ENCODE measurements around the gene RIMBP2.

The RIMBP2 gene

DNA sequence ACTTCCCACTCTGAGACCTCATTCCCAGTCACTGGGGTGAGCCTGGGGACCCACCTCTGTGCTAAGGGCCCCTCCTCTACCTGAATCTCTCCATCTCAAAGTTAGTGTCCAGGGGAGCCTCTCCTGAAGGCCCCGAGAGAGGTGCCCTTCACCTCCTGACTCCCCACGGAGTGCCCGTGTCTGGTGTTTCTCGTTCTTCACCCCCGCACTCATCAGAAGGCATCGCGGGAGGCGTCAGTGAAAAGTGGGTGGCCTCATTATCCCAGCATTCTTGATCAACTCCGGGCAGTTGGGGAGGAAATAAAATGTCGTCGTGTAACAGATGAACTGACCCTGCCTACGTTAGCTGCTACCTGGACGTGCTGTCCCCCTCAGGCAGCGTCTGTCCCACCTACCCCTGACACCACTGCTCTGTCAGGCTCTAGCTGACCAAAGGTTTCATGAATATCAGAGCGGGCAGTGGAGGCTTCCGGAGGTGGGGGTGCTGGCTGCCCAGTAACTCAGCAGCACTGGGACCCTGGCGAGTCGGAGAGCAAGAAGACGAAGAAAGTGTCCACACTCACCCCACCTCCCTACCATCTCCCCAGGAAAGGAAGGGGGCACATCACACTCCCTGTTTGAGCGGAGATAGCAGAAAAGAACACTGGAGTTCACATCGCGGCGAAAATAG lies 275.6 kb downstream of the RIMBP2 start:
- no peak for DNase-seq (ENCODE audit: low spot score)

DNA sequence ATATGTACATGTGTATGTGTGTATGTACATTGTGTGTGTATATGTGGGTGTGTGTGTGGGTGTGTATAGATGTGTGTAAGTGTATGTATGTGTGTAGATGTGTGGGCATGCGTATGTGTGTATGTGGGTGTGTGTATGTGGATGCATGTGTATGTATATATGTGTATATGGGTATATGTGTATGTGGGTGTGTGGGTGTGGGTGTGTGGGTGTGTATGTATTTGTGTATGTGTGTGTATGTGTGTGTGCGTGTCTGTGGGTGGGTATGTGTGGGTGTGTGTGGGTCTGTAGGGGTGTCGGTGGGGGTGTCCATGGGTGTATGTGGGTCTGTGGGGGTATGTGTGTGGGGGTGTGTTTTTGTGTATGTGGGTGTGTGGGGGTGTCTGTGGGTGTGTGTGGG lies 276.8 kb downstream of the RIMBP2 start:
- DNase-seq (ENCODE audit: low spot score): no peak

- no peak for DNase-seq (ENCODE audit: low spot score)
Measured at GRCh38 chr12:130438711-130439110, 277.4 kb downstream of the RIMBP2 start.

- no peak for DNase-seq (ENCODE audit: low spot score)
Measured at GRCh38 chr12:130438243-130438620, 277.9 kb downstream of the RIMBP2 start.

DNA sequence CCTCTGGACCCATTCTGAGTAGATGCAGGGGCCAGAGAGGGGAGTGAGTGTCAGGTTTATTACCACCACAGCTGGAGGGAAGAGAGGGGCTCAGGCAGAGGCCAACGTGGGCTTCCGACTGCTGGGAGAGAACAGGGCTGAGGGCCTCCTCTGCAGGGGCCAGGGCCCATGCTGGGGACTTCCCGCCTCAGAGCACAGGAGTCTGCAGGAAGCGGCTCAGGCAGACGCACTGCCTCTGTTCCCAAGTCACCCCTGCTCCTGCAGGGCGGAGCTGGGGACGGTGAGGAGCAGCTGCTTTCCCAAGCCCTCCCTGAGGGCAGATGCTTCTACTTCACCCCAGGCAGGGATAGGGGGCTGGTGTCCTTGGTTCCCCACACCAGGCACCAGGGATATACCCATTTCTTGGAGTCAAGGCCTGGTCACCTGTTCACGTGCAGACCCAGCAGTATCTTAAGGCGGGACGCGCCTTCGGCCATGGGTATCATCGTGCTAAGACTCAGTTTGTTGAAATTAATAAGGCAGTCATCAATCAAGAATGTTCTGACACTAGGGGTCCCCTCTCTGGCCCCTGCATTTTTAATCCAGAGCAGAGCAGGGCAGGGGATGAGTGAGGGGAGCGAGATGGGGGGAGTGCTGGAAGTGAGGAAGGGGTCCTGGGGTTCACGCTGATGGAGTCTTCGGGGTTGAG lies 278.4 kb downstream of the RIMBP2 start:
- DNase-seq (ENCODE audit: low spot score): no peak

GRCh38 chr12:130436741-130437501 lies 279.2 kb downstream of the RIMBP2 start:
- DNase-seq (ENCODE audit: low spot score): no peak

DNA sequence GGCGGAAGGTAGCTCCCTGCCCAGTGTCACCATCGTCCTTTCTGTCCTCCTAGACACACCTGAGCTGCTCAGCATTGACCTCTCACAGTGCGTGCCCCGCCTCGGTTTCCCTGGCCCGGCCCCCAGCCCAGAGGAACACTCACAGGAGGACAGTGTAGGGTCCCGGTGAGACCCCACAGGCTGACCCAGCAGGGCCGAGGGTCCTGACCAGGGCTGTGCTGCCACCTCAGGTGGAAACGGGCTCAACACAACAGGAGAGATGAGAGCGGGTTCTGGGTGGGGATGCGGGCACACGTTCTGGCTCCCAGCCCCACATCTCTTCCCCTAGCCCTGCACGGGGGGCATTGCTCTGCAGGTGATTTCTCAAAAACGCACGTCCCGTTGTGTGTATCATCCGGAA lies 280.3 kb downstream of the RIMBP2 start:
- DNase-seq (ENCODE audit: low spot score): no peak

DNA sequence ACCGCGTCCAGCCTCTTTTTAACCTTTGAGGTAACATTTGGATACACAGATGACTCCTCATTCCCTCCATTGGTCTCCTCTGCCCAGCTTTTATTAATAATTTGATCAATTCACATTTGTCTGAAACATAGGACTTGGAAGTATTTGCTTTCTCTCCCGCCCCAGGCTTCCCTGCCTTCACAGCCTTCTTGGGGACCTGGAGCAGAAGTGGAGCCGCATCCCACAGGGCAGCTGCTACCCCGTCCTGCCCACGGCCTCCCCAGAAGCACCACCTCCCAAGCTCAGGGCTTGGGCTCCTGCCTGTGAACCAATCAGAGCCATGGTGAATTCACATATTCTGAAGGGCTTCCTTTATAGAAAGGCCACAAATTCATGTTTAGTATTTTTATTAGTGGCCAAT lies 280.8 kb downstream of the RIMBP2 start:
- DNase-seq (ENCODE audit: low spot score): no peak

GRCh38 chr12:130434560-130434959 lies 281.5 kb downstream of the RIMBP2 start:
- no peak for DNase-seq (ENCODE audit: low spot score)

- no peak for DNase-seq (ENCODE audit: low spot score)
Measured at GRCh38 chr12:130433834-130434233, 282.3 kb downstream of the RIMBP2 start.

DNA sequence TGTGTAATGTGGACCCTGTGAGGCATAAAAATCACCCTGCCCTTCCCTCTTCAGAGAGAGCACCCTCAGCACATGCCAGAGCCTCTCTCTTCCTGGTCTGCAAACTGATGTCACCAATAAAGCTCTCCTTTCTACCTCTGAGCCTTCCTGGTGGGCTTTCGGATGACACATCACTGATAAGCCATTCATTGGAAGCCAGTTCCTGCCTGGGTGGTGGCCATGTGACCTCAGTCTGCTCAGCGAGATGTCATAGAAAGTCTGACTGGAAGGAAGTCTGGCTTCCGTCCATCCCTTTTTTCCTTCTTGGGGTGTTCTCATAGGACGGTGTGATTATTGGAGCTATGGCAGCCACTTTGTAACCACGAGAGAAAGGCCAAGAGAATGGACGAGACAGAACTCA lies 282.7 kb downstream of the RIMBP2 start:
- no peak for DNase-seq (ENCODE audit: low spot score)

GRCh38 chr12:130431176-130431575 lies 284.9 kb downstream of the RIMBP2 start:
- no peak for DNase-seq (ENCODE audit: low spot score)

GRCh38 chr12:130429656-130430505 lies 286.2 kb downstream of the RIMBP2 start:
- no peak for DNase-seq (ENCODE audit: low spot score)

GRCh38 chr12:130428116-130428515 lies 288.0 kb downstream of the RIMBP2 start:
- no peak for DNase-seq (ENCODE audit: low spot score)

DNA sequence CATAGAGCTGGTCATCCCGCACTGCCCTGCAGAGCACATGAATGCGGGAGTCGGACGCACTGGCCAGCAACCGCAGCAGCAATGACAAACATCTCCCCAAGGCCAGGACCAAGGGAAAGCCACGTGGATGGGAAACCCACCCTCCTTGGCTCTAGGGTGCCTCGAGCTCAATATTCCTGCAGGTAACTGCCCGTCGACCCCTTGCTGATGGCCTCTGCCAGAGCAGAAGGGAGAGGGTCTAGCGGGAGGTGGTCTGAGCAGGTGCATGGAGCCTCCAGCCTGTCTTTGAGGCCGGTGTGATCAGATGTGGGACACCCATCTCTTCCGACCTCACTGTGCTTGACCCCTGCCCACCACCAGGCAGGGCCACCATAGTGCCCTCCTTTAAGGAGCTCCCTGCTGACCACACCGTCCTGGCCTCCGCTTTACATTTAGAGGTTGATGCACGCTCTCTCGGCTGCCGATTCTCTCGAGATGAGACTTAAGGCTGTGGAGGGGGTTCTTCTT lies 288.7 kb downstream of the RIMBP2 start:
- no peak for DNase-seq (ENCODE audit: low spot score)

DNA sequence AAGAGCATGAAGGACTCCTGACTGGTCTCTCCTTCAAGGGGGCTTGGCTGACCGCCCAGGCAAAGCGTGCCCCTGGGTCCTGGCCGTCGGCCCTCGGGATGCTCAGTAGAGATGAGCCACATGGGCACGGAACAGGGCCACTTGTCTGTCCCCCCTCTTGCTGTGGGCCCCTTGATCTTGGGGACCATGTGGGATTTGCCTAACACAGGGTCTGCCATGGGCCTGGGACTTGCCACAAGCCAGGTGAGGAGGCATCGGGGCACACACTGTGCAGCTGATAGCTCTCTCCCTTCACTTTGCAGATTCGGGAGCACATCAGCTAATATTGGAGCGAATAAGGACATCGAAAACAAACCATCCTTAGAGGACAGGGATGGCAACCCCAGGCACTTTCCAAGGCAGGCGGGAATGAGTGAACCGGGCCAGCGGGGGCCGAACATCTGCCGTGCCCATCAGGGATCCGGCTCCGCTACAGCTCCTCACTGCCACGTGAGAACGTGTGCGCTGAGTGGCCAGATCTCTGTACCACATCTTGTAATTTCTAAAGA lies 290.3 kb downstream of the RIMBP2 start:
- no peak for DNase-seq (ENCODE audit: low spot score)

DNA sequence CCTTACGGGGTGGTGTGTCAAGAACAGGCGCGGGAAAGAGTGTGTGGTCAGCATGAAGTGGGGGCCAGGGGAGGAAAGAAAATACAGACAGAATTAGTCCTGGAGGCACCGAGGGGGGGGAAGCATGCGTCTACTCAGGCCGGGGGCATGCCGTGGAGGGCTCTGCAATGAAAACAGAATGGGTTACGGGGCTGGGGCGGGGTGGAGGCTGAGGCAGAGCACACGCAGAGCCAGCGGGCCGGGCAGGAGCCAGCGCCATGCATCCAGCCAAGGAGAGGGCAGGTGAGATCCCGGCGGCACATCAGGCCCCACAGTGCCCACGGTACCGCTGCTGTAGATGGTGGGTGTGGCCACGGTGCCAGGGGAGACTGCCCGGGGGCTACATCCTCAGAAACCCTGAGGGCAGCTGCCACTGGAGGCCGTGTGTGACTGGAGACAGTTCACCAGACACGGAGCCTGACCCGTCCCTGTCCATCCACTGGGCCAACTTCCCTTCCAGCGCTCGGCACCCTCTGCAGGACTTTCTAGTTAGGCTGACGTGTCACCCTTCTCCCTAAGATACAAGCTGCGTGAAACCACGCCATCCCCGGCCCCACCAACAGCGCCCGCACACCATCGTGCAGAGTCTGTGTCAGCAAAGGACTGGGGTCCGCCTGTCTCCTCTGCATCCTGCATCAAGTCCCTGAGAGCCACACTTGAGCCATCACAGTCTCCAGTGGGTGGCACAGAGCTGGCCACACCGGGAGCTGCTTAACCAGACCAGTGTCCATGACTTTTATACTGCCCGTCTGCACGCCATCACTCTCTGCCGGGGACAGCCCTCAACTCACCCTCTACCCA lies 291.0 kb downstream of the RIMBP2 start:
- no peak for DNase-seq (ENCODE audit: low spot score)

DNA sequence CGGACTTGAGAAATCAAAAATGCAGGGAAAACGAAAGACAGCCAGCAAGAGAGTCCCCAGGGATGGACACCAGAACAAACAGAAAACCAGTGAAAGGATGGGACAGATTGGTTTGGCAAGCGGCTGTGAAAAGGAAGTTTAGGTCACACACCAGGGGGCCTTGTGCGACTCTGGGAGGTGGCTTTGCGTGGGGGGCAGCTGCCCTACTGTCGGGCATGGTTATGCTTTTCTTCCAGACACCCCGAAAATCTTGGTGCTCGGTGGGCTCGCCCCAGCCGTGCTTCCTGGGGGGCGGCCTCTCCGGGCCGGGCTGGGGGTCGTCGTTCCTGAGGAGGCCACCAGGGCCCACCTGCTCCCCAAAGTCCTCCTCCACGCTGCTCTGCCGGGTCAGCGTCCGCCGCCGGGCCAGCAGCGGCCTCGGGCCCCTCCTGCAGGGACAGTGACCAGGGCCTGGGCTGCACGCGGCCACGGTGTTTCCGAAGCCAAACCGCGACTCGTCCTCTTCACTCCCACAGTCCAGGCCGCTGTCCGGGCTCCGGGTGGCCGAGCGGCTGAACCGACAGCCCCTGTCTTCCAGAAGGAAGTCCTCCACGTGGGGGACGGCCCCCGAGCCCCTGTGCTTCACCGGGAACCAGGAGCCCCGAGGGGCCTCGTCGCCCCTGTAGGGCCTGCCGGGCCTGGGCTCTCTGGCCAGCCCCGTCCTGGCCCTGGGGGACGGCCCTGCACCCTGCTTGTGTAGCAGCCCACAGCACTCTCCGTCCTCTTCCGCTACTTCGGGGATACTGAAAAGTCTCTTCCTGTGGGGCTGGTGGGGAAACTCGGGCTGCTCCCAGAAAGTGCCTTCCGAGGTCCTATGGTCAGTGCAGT lies 291.9 kb downstream of the RIMBP2 start:
- DNase-seq (ENCODE audit: low spot score): no peak

GRCh38 chr12:130423136-130423535 lies 293.0 kb downstream of the RIMBP2 start:
- DNase-seq (ENCODE audit: low spot score): peak; percentile 34

- DNase-seq (ENCODE audit: low spot score): peak; percentile 32
Measured at GRCh38 chr12:130422676-130423075, 293.4 kb downstream of the RIMBP2 start.
